HG03575 (cell line): ENCODE measurements around the gene PLA1A.
"Not testable (repeated sequence)": the region's sequence is repeated elsewhere in the genome, so short reads cannot be mapped to it uniquely, and the experiment has no call there.

Experiments used
- ATAC-seq: cut with Tn5 transposase; IDR thresholded peaks from one replicate; pipeline ENCODE4 v1.9.1; 2021; ENCODE audit not compliant: unreplicated experiment, insufficient number of reproducible peaks, low FRiP score; ENCODE audit errors: extremely low read depth

Gene PLA1A

GRCh38 chr3:119597548-119598288, at the start of gene PLA1A:
PLA1A (plus strand) TSS chr3:119597885; CDS start chr3:119597914, 29 bp downstream.
- ATAC-seq, result no peak

- no peak for ATAC-seq
Measured at GRCh38 chr3:119548341-119548740, 49.3 kb upstream of the PLA1A start.

GRCh38 chr3:119550192-119550910, 47.3 kb upstream of the PLA1A start:
- ATAC-seq, result no peak

GRCh38 chr3:119551598-119551997, 46.1 kb upstream of the PLA1A start:
- ATAC-seq, result no peak

- ATAC-seq, result not testable (repeated sequence)
Measured at GRCh38 chr3:119552928-119553327, 44.8 kb upstream of the PLA1A start.

GRCh38 chr3:119553823-119554415, 43.8 kb upstream of the PLA1A start:
- ATAC-seq, result no peak

- ATAC-seq, result no peak
Measured at GRCh38 chr3:119555309-119555735, 42.4 kb upstream of the PLA1A start.

- no peak for ATAC-seq
Measured at GRCh38 chr3:119555929-119556328, 41.8 kb upstream of the PLA1A start.

GRCh38 chr3:119557192-119557876, 40.4 kb upstream of the PLA1A start:
- ATAC-seq, result no peak

GRCh38 chr3:119557877-119558269, 39.8 kb upstream of the PLA1A start:
- no peak for ATAC-seq

- no peak for ATAC-seq
Measured at GRCh38 chr3:119558626-119559317, 38.9 kb upstream of the PLA1A start.

- peak; percentile 28 for ATAC-seq
Measured at GRCh38 chr3:119559441-119559963, 38.2 kb upstream of the PLA1A start, which contains the start of gene CD80. CD80 (minus strand) TSS chr3:119559614; CDS start chr3:119557728, 1,886 bp downstream.

GRCh38 chr3:119560160-119560559, 37.5 kb upstream of the PLA1A start:
- ATAC-seq, result no peak

GRCh38 chr3:119562307-119562961, 35.3 kb upstream of the PLA1A start:
- ATAC-seq, result peak; percentile 66

GRCh38 chr3:119563334-119563733, 34.4 kb upstream of the PLA1A start:
- ATAC-seq, result not testable (repeated sequence)

GRCh38 chr3:119569156-119569555, 28.5 kb upstream of the PLA1A start:
- ATAC-seq, result no peak

- no peak for ATAC-seq
Measured at GRCh38 chr3:119570229-119570628, 27.5 kb upstream of the PLA1A start.

GRCh38 chr3:119571230-119571629, 26.5 kb upstream of the PLA1A start:
- no peak for ATAC-seq
